Left lung (tissue), 10 donors: Measurements from ENCODE around the gene UBE2I. TPM values are rescaled to one million over a fixed set of nuclear protein-coding genes. Genes with fewer than 3 reads are reported as not detected.

ENCODE experiments used
- ATAC-seq: fragments of 200-7000 bp; cut with Tn5 transposase; one replicate; pipeline ENCODE4 v1.9.1; 2020; ENCODE audit warnings: moderate library complexity
- DNase-seq, 4 donors: peaks; one replicate each; pipeline ENCODE4 v3.0.0-alpha.2; 2013 to 2020
- H3K27ac ChIP-seq, 2 donors: fragments of 200-600 bp; sonication (generic) in 1 of 2; one replicate each; pipeline versions ENCODE4 v1.5.0 to v1.8.0; 2020 to 2021
- H3K27me3 ChIP-seq, 2 donors: fragments of 200-600 bp; sonication (generic) in 1 of 2; one replicate each; pipeline versions ENCODE4 v1.5.0 to v1.8.0; 2020 to 2021
- H3K36me3 ChIP-seq, 2 donors: fragments of 200-600 bp; sonication (generic) in 1 of 2; one replicate each; pipeline versions ENCODE4 v1.5.0 to v1.8.0; 2020 to 2021
- H3K4me1 ChIP-seq, 2 donors: fragments of 200-600 bp; one replicate each; pipeline ENCODE4 v1.8.0; 2021
- H3K4me3 ChIP-seq, 2 donors: fragments of 200-600 bp; sonication (generic) in 1 of 2; one replicate each; pipeline versions ENCODE4 v1.5.0 to v1.8.0; 2020 to 2021; ENCODE audit warnings: mild to moderate bottlenecking in 1 of 2
- H3K9me3 ChIP-seq, 2 donors: fragments of 200-600 bp; sonication (generic) in 1 of 2; one replicate each; pipeline versions ENCODE4 v1.5.0 to v1.8.0; 2020 to 2021
- CTCF ChIP-seq, 2 donors: fragments of 200-600 bp; sonication (generic) in 1 of 2; IDR thresholded peaks; one replicate each; pipeline versions ENCODE4 v1.5.0 to v1.8.0; 2021; ENCODE audit warnings: antibody characterized with exemption in 2 of 2
- intact Hi-C, 2 donors: fragments of 100-400 bp; cut with DNase I; formaldehyde crosslinking; loops; one replicate each; pipeline versions ENCODE4 v1.11.2 to v1.14.2; 2022
- polyA plus RNA-seq, 6 donors: library from polyadenylated mRNA; unstranded; fragments of 120-200 nt; gene quantifications; one replicate each; pipeline ENCODE4 v1.2.1, GENCODE V29; 2013; ENCODE audit not compliant: insufficient read length in 6 of 6
- total RNA-seq, 2 donors: library from RNA; stranded (reverse); fragmentation: NEBNext Ultra II Directional; extraction: Animal tissue kit (Norgen Biotek cat#: 25700); gene quantifications; one replicate each; pipeline ENCODE4 v1.2.1, GENCODE V29; 2021
- donor health status: DM: no; HTN: yes; CAD: no.
- donor health status: DM: no; HTN: no; CAD: no.

UBE2I gene
- total and polyA plus RNA-seq, 8 donors, result 89.0 to 188 (median 142) TPM

DNA sequence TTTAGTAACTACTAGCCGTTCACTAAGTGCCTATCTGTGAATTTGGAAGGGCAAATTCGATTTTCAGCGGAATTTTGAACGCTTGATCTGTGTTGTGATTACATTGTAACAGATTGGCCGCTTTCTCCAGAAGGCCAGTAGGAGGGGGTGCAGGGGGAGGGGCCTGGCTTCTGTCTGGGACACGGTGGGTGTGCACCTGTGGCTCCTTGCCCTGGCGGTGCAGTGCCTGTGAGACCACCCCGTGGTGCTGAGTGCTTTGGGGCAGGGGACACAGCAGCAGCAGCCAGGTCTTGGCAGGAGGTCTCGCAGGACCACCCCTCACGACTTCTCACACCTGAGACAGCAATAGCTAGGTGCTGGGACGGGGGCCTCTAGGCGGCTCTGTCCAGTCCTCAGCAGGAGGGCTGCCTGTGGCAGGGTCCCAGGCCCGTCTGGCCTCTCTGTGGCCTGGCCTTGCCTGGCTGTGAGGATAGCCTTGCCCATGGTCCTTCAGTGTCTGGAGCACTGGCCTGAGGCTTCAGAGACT, 1.8 kb downstream of the UBE2I start:
- H3K27ac ChIP-seq, result peak overlapping the region in 1 of 2 donors; percentile 72
- no peaks in the 10 kb centered on the region for H3K9me3 ChIP-seq
- peaks cover 0 to 43% of the 10 kb centered on the region in 2 donors for H3K36me3 ChIP-seq
- ATAC-seq (no peak), DNase-seq (no peak)
- H3K4me3 ChIP-seq, result peak overlapping the region; percentile 72 to 81
- no peaks in the 10 kb centered on the region for H3K27me3 ChIP-seq
- TF ChIP-seq CTCF (IDR thresholded peaks at IDR 0.05), result no peak
- H3K4me1 ChIP-seq, result peaks cover 24 to 37% of the 10 kb centered on the region in 2 donors
- intact Hi-C loops, result no loop called here

DNA sequence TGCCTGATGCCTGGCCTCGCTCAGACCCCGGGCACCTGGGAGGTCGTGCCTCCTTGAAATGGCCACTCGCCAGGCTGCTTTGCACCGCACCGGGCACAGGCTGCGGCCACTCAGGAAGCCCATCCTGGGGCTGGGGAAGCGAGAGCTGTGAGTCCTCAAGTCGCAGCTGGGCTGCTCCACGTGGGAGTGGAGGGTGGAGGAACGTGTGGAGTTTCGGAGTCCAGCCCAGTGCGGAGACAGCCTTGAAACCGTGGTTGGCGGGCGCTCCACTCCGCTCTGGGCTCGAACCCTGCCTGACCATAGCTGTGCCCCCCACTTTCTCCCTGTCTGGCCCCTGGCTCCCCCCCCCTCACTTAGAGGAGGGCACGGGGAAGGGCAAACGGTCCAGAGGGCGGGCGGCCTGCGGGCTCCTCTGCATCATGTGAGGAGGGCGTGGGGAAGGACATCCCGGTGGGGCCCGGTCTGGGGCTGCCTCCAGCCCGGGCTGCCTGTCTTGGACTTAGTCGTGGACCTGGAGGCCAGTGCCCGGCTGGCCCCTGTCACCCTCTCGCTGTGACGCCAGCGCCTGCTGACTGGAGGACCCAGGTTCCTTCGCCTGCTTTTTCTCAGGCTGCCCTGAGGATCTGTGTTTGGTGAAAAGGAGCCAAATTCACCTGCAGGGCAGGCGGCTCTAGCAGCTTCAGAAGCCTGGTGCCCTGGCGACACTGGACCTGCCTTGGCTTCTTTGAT, 2.5 kb downstream of the UBE2I start:
- H3K4me3 ChIP-seq, result peak overlapping the region in 1 of 2 donors; percentile 81
- no peak for TF ChIP-seq CTCF (IDR thresholded peaks at IDR 0.05)
- no peak for DNase-seq
- H3K4me1 ChIP-seq, result peaks cover 24 to 37% of the 10 kb centered on the region in 2 donors
- no peaks in the 10 kb centered on the region for H3K9me3 ChIP-seq
- H3K36me3 ChIP-seq, result peaks cover 0 to 50% of the 10 kb centered on the region in 2 donors
- intact Hi-C loops, result no loop called here
- H3K27ac ChIP-seq, result no peak overlapping the region
- no peaks in the 10 kb centered on the region for H3K27me3 ChIP-seq
- no peak for ATAC-seq

DNA sequence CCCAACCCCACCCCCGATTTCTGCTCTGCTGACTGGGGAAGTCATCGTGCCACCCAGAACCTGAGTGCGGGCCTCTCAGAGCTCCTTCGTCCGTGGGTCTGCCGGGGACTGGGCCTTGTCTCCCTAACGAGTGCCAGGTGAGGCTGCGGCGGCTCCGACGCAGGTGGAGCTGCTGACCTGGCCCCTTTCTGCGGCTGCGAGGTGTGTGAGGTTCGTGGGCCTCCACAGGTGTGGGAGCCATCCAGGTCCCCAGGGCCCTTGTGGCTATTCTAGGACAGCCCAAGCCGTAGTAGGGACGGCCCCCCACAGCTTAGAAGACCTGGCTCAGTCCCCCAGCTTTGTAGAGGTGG, 3.0 kb downstream of the UBE2I start:
- Histone ChIP-seq H3K9me3 (no peaks in the 10 kb centered on the region), H3K27me3 (no peaks in the 10 kb centered on the region), H3K27ac (no peak overlapping the region), H3K4me1 (peaks cover 24 to 37% of the 10 kb centered on the region in 2 donors), H3K36me3 (peaks cover 0 to 55% of the 10 kb centered on the region in 2 donors), H3K4me3 (peak overlapping the region in 1 of 2 donors; percentile 81)
- ATAC-seq (no peak), DNase-seq (no peak)
- TF ChIP-seq CTCF (IDR thresholded peaks at IDR 0.05), result no peak
- intact Hi-C loops, result no loop called here

GRCh38 chr16:1312903-1313302, 3.5 kb downstream of the UBE2I start:
- no peak for TF ChIP-seq CTCF (IDR thresholded peaks at IDR 0.05)
- Histone ChIP-seq H3K36me3 (peaks cover 0 to 60% of the 10 kb centered on the region in 2 donors), H3K27me3 (no peaks in the 10 kb centered on the region), H3K4me1 (peaks cover 24 to 37% of the 10 kb centered on the region in 2 donors), H3K4me3 (no peak overlapping the region), H3K27ac (no peak overlapping the region), H3K9me3 (no peaks in the 10 kb centered on the region)
- DNase-seq (no peak), ATAC-seq (no peak)
- intact Hi-C loops, result no loop called here

DNA sequence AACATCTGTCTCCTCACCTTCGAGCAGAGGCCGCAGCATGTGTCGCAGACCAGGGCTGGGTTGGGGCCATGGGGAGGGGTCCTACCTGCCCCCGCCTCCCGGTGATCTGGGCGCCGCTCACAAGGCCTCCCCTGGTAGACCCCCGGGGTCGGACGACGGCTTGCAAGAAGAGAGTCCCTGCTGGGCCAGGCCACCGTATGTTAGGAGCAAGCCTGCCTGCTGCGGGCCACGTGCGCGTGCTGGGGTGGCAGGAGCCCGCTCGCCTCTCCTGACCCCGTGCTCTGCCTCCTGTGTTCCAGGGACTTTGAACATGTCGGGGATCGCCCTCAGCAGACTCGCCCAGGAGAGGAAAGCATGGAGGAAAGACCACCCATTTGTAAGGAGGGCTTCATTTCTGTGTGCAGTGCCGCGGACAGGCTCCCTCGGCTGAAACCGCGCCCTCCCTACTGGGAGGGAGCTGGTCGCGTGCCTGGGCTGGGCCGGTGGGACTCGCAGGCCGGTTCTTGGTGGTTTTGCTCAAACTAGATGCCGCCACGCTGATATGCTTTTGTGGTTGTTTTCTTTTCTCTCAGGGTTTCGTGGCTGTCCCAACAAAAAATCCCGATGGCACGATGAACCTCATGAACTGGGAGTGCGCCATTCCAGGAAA, 4.4 kb downstream of the UBE2I start:
- DNase-seq (peak in 1 of 4 donors; percentile 79), ATAC-seq (no peak)
- H3K27me3 ChIP-seq, result no peaks in the 10 kb centered on the region
- no peak overlapping the region for H3K4me3 ChIP-seq
- peaks cover 0 to 69% of the 10 kb centered on the region in 2 donors for H3K36me3 ChIP-seq
- H3K9me3 ChIP-seq, result no peaks in the 10 kb centered on the region
- intact Hi-C loops, result no loop called here
- no peak overlapping the region for H3K27ac ChIP-seq
- H3K4me1 ChIP-seq, result peaks cover 24 to 37% of the 10 kb centered on the region in 2 donors
- no peak for TF ChIP-seq CTCF (IDR thresholded peaks at IDR 0.05)
